Ammon's horn (tissue), 1 donor: ENCODE results near the gene KDM7A.

Experiments used
- DNase-seq: peaks from one replicate; pipeline ENCODE4 v3.0.0-alpha.2; 2016; ENCODE audit warnings: low spot score

The KDM7A gene

DNA sequence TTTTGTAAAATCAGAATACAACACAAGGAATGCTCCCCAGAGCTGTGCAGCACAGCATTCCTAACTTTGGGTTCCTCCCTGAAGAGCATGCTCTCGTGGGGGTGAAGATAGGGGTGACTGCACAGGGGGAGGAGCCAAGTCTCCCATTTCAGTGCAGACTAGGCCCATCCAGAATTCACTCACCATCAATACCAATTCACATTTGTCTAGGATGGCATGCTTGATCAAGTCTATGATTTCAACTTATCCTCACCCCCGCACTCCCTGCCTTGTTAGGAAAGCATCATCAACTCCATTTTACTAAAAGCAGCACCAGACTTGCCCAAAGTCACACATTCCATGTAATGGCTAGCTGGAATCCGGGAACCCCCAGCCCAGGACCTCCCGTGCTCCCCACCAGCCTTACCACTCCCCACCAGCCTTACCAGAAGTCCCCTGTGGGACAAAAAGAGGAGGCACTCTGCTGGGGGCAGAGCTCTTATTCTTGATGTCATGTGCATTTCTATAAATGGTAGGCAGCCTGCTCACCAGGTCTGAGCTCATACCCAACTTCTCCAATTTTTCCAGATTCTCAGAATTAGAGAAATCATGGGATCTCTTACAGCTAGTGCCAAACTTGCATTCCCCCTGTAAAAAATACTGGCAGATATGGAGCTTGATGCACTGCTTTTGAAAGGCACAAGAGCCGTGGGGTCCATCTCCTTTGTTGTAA lies 120.2 kb downstream of the KDM7A start:
- no peak for DNase-seq

DNA sequence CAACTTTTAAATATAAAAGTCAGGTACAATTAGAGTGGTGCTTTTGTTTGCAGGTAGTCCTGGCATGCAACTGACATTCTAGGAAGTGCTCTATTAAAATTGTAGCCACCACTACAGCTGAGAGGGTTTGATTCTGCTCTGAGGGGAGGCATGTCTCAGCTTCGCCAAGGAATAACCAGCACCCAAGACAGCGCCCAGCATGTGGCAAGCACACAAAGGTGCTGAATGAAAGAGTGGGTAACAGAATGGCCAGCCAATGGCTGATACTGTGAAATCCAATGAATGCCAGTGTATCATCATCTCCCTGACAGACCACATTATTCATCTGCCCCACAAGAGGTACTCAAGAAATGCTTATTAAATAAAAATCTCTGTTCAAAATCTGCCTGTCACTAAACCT lies 121.0 kb downstream of the KDM7A start:
- DNase-seq = no peak

DNA sequence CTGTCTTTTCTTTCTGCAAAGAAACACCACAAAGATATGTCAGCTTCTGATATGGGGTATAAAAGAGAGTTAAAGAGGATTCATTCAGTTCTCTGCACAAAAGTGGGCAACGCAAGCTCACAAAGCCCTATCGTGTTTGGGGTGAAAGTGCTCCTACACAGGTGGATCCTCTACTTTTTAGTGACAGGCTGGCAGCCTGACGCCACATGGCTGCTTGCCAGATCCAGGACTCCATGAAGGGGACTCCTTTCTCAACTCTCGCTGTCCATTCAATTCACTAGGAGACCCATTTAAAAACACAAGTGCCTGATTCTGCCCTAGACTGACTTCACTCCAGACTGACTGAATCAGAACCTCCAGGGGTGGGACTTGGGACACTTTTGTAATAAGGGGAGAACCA lies 122.0 kb downstream of the KDM7A start:
- no peak for DNase-seq

DNA sequence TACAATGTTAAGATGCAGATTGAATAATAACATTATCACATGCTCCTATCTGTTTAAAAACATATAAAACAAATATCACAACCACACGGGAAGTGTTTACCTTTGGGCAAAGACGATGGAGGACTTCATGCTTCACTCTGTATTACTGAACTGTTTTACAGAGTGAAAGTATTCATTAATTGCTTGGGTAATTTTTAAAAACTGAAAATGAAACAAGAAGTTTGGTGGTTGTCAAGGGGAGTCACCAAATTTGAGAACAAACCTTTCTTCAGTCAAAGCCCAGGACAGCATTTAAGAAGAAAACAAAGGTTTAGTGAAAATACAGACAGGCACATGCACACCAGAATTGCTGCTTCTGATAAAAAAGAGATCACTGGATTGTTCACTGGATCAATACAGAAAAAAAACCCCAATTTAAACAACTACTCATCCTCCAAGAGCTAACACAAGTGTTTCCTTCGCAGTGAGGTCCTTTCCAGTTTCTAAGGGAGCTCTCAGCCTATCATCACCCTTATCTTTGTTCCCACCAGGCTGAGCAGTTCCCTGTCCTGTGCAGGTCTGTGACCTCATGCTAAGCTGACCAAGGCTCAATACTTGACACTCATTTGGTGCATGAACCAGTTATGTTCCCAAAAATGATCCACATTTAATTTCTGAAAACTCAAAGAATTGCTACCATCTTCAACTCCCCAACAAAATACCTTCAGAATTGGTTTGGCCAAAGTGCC lies 122.8 kb downstream of the KDM7A start:
- DNase-seq = no peak

DNA sequence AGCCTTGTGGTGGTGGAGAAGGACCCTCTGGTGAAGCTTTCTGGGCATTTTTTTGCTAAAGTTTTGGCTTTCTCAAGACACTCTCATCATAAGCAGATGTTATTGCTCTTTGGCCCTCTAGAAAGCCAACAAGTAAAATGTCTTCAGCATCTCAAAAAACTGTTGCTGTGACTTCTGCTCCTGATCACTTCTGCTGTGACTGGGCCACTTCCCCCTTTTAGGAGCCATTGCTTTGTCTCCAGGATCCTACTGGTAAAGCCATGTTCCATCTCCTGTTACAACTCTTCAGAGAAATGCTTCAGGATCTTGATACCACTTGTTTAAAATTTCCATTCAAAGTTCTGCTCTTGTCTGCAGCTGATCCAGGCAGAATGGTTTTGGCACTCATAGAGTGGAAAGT lies 125.0 kb downstream of the KDM7A start:
- DNase-seq = no peak

DNA sequence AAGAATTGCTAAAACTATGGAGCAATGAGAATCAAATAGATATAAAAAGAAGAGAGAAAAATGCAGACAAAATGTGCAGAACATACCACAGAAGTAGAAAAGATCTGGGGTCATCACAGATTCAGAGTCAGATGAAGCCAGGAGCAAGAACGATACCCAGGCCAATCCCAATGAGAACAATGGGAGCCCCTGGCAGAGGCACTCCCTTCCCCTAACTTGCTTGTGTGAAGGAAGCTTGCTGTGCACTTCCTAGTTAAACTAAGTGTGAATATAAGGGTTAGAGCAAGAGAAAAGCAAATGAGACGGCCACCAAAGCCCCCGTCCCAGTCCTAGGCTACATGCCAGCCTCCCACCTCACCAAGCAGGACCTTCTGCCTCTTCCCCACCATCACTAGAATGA lies 126.7 kb downstream of the KDM7A start:
- DNase-seq = no peak

DNA sequence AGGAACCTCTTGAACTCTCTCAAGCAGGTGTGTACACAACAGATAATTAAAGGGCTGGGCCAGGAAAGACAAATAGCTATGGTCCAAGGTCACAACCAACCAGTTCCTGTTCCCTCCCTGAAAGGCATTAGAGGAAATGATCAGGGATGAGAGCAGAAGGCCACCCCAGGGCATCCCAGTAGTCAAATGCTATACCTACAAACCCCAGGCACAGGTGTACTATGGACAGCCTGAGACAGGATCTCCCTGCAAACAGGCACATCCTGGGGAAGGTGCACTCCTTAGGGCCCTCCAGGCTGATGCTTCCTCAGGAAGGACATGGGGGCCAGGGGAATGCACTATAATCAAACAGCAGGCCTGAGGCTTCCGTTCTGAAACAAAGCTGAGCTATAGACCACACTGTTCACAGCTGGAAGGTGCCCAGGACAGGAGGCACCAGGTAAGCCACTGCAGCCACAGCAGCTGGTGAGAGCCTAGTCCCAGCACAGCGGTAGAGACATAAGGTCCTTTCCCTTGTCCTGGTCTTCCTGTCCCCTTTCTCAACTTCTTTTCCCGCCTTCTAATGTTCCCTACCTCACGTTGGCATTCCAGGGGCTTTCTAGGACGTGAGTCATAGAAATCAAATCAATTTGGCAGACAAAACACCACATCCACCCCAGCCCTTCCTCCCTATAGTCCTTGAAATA lies 127.3 kb downstream of the KDM7A start:
- DNase-seq = no peak

DNA sequence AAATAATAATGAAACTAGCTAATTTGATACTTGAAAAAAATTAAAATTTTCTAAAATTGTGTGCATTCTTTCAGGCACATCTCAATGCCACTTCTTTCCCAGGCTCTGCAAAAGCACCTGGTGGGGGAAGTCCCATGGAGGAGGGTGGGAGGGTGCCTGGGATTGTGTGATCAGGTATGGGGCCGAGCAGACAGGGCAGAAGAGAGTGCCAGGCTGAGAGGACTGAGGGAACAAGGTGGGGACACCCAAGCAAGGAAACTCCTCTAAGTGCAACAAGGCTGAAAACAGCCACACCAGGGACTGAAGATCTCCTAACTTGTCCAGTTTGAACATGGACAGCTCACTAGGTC lies 127.8 kb downstream of the KDM7A start:
- no peak for DNase-seq

DNA sequence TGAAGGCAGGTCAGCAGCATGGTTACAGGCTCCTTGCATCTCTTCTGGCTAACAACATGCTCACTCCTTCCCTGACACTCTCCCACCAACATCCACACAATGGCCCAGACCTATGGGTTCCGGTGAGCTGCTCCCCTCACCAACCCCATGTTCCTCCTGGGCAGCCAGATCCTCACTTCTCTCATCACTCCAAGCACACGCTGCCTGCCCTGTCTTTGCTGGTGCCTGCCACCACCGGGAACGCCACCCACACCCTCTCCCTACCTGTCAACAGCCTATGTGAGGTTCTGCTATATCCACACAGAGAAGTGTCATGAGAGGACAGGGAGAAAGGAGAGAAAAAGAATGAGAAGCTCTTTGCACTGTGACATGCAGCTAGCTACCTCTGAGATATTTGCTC lies 128.6 kb downstream of the KDM7A start:
- no peak for DNase-seq

DNA sequence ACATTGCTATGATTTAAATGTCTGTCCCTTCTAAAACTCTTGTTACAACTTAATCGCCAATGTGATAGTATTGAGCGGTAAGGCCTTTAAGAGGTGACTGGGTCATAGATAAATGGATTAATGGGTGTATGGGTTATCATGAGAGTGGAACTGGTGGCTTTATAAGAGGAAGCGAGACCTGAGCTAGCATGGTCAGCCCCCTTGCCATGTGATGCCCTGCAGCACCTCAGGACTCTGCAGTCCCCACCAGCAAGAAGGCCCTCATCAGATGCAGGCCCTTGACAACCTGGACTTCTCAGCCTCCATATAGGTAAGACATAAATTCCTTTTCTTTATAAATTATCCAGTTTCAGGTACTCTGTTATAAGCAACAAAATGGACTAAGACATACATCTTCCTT lies 129.6 kb downstream of the KDM7A start:
- DNase-seq = no peak

DNA sequence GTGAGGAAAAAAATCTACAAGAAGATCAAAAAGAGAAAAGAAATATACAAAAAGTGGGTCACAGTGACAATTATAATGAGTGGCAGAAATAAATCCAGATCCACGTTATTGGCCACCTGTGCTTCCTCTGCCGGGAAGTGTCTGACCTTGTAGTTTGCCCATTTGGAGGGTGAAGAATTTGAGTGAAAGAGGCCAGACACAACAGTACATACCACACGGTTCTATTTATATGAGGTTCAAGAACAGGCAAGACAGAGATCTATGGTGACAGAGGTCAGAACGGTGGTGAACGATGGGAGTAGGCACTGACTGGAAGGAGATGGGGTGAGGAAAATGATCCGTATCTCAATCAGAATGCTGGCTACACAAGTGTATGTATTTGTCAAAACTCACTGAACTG lies 131.1 kb downstream of the KDM7A start:
- DNase-seq = no peak

DNA sequence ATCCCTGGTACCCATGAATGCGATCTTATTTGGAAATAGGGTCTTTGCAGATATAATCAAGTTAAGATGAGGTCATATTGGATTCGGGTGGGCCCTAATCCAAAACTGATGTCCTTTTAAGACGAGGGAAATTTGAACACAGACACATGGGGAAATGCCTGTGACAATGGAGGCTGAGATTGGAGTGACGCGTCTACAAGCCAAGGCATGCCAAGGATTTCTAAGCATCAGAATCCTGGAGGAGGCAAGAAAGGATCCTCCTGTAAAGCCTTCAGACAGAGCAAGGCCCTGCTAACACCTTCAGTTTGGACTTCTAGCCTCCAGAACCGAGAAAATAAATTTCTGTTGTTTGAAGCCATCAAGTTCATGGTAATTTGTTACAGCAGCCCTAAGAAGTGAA lies 132.5 kb downstream of the KDM7A start:
- DNase-seq = no peak

DNA sequence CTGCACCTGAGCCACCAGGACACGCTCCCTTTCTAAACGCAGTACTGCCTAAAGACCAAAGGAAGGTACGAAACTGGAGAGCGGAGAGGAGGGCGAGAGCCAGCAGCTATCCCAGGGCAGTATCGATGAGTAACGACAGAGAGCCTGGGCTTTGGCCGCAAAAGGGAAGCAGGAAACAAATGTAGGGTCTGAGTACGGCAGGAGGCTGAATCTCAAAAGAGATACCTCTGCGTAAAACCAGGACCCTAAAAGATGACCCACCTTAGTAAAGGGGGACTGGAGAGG lies 134.5 kb downstream of the KDM7A start:
- no peak for DNase-seq

DNA sequence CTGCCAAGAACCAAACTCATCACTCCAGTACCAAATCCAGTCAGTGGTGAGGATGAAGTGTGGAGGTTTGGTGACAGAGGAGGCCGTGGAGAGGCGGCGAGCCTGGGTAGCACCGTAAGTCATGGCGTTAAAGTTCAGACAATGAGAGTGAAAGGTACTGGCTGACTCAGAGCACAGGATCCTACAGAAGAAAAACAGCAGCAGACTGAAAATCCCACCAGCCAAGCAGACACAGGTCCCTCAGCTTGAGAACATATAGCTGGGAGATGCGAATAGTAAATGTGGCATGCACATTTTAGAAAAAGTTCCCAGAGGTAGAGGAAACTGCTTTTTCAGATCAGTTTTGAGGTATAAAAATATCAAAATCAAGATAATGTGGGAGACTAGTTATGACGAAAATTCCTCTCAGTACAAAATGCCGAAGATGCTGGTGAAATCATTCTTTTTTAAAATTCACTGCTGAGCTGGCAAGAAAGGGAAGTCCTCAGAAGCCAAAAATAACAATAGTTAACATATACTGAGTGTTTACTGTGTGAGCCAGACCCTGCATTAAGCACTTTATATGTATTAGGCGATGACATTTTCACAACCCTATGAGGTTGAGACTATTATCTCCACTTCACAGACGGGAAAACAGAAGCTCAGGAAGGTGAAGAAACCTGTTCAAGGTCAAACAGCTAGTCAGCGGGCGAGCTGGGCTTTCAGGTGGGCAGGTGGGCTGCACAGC lies 135.0 kb downstream of the KDM7A start:
- no peak for DNase-seq

DNA sequence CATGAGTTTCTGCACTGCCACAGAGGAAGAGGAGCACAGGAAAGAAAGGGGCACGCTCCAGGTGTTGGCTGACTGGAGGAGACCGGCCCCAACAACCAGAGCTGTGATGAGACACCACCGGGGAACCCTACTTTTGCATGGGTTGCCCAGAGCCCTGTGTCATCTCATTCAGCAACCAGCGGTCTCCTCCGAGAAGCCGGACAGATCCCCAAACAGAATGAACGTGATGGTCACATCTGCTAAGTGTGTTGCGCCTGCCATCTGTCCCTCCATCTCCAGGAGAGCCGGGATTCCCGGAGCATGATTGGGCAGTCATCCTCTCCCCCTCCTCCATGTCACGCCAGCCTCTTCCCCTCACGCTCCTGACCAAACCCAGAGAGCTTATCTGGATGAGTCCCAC lies 136.9 kb downstream of the KDM7A start:
- no peak for DNase-seq

DNA sequence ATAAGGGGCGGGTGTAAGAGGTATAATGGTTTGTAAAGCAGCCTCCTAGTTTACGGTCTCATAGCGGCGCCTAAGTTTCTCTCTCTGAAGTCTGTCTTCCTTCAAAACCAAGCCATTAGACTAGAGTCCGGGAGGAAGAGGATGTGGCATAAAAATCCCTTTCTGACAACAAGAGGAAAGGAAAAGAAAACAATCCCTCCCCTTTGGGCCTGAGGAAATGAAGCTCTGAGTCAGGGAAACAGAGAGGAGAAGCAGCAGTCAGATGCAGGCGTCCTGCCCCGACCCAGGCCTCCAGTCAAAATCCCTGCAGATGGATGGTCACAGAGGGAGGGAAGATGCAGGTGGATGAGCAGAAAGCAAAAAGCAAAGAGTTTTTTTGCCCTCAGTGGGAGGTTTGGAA lies 137.7 kb downstream of the KDM7A start:
- DNase-seq = no peak

DNA sequence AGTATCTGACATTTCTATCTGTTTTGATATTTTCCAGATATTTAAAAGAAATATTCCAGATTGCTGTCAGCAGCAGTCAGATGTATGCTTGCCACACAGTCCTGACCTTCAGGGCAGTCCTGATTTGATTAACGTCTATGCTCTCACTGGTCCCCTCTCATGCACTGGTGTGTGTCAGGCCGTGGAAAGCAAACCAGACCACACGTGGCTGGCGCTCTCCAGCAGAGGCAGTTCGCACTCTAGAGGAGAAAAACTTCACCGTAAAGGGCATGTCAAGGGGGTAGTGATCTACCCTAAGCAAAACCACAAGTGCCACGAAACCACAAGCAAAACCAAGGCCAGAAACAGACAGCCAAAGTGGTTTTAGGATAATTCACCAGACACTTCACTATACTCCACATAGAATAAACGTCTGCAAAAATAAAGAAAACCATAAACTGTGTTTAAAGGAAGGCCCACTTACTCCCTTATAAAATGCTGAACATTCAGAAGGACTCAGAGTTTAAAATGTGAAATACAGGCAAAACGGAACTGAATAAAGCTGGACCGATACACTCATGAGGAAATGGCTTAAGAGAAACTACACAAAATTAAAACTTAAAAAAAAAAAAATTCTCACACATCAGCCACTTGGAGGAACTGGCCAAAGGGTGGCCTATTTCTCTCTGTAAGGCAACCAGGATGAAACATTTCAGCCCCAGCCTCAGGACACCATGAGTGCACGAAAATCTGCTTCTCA lies 140.4 kb downstream of the KDM7A start:
- DNase-seq = no peak

DNA sequence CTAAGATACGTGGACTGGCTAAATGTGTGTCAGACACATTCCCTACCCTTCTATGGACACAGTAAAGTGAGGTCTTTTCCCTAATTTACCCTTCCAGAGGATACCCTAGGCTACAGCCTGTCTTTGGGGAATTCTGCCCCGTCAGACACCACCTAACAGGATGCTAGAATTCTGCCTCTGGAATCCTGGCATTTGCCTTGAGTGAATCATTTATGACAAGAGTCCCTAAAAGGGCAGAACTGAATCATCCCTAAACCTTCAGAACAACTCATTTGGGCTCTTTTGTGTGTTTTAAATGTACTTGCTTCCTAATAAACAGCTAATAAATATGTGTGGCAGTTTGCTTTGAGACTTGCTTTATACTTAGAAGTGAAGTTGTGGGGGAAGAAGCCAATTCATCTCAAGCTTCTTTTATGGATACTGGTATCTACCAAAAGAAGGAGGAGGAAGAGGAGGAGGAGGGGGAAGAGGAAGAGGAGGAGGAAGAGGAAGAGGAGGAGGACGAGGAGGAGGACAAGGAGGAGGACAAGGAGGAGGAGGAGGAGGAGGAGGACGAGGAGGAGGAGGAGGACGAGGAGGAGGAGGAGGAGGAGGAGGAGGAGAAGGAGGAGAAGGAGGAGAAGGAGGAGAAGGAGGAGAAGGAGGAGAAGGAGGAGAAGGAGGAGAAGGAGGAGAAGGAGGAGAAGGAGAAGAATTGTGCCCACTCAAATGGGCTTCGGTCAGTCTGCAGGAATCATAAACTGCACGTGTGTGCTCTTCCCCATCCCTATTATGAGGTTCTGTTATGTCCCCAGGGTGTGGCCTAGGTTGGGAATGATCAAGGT lies 141.2 kb downstream of the KDM7A start:
- no peak for DNase-seq
